Right atrium auricular region (tissue), 2 donors: Measurements from ENCODE around the gene ZMYND12. TPM values are rescaled to one million over a fixed set of nuclear protein-coding genes. Genes with fewer than 3 reads are reported as not detected.

Source experiments
- DNase-seq: peaks from one replicate; pipeline ENCODE4 v3.0.0-alpha.2; 2019; ENCODE audit warnings: low spot score
- H3K27ac ChIP-seq, 2 donors: fragments of 200-600 bp; sonication (generic); 1 replicate in 1 of 2; 2 replicates in 1 of 2; pipeline ENCODE4 v1.5.1; 2016 to 2019
- H3K27me3 ChIP-seq, 2 donors: fragments of 200-600 bp; sonication (generic); one replicate each; pipeline versions ENCODE4 v1.5.1 to v1.6.0; 2017 to 2019
- H3K36me3 ChIP-seq: fragments of 200-600 bp; sonication (generic); one replicate; pipeline ENCODE4 v1.5.1; 2016
- H3K4me1 ChIP-seq, 2 donors: fragments of 200-600 bp; sonication (generic); one replicate each; pipeline versions ENCODE4 v1.5.1 to v1.6.0; 2017 to 2019
- H3K4me3 ChIP-seq, 2 donors: fragments of 200-600 bp; sonication (generic); 1 replicate in 1 of 2; 2 replicates in 1 of 2; pipeline ENCODE4 v1.5.1; 2017 to 2019; ENCODE audit warnings: mild to moderate bottlenecking in 1 of 2, moderate library complexity in 1 of 2
- H3K9me3 ChIP-seq, 2 donors: fragments of 200-600 bp; sonication (generic); one replicate each; pipeline ENCODE4 v1.5.1; 2019
- CTCF ChIP-seq, 2 donors: fragments of 200-600 bp; sonication (generic); IDR thresholded peaks; one replicate each; pipeline ENCODE4 v1.5.1; 2019; ENCODE audit warnings: antibody characterized with exemption in 2 of 2
- total RNA-seq, 2 donors: library from RNA; depleted of rRNA; stranded (reverse); fragments of >200 nt; gene quantifications; one replicate each; pipeline ENCODE4 v1.1.0, GENCODE V29; 2016

Gene ZMYND12
- total RNA-seq, 2 donors from 2014 or later, result 0.26 to 3.4 TPM

GRCh38 chr1:42430286-42431135, 25.3 kb downstream of the ZMYND12 start:
- Histone ChIP-seq H3K4me3 (no peak overlapping the region), H3K27ac (no peak overlapping the region), H3K27me3 (no peaks in the 10 kb centered on the region), H3K9me3 (no peaks in the 10 kb centered on the region), H3K4me1 (peaks cover 0 to 6% of the 10 kb centered on the region in 2 donors), H3K36me3 (no peaks in the 10 kb centered on the region)
- DNase-seq, result no peak
- no peak for TF ChIP-seq CTCF (IDR thresholded peaks at IDR 0.05)

GRCh38 chr1:42429603-42430002, 26.2 kb downstream of the ZMYND12 start:
- Histone ChIP-seq H3K27me3 (no peaks in the 10 kb centered on the region), H3K4me1 (peaks cover 0 to 6% of the 10 kb centered on the region in 2 donors), H3K36me3 (no peaks in the 10 kb centered on the region), H3K27ac (no peak overlapping the region), H3K9me3 (no peaks in the 10 kb centered on the region), H3K4me3 (no peak overlapping the region)
- no peak for TF ChIP-seq CTCF (IDR thresholded peaks at IDR 0.05)
- no peak for DNase-seq

GRCh38 chr1:42427240-42427639, 28.6 kb downstream of the ZMYND12 start:
- Histone ChIP-seq H3K36me3 (no peaks in the 10 kb centered on the region), H3K27me3 (no peaks in the 10 kb centered on the region), H3K9me3 (no peaks in the 10 kb centered on the region), H3K4me3 (no peak overlapping the region), H3K27ac (no peak overlapping the region), H3K4me1 (no peaks in the 10 kb centered on the region)
- DNase-seq, result no peak
- no peak for TF ChIP-seq CTCF (IDR thresholded peaks at IDR 0.05)

- Histone ChIP-seq H3K36me3 (no peaks in the 10 kb centered on the region), H3K27me3 (no peaks in the 10 kb centered on the region), H3K4me1 (peaks cover 0 to 27% of the 10 kb centered on the region in 2 donors), H3K9me3 (no peaks in the 10 kb centered on the region), H3K4me3 (no peak overlapping the region), H3K27ac (no peak overlapping the region)
- no peak for TF ChIP-seq CTCF (IDR thresholded peaks at IDR 0.05)
- DNase-seq, result no peak
Measured at GRCh38 chr1:42424201-42424600, 31.6 kb downstream of the ZMYND12 start.

- no peak for DNase-seq
- no peaks in the 10 kb centered on the region for H3K9me3 ChIP-seq
- H3K27me3 ChIP-seq, result no peaks in the 10 kb centered on the region
- TF ChIP-seq CTCF (IDR thresholded peaks at IDR 0.05), result no peak
- no peak overlapping the region for H3K27ac ChIP-seq
- H3K4me1 ChIP-seq, result peaks cover 0 to 28% of the 10 kb centered on the region in 2 donors
- no peaks in the 10 kb centered on the region for H3K36me3 ChIP-seq
- no peak overlapping the region for H3K4me3 ChIP-seq
Measured at GRCh38 chr1:42423681-42424080, 32.1 kb downstream of the ZMYND12 start.
